ENCODE results near the gene CCDC13. TPM values are rescaled to one million over a fixed set of nuclear protein-coding genes. Genes with fewer than 3 reads are reported as not detected.

Gene CCDC13
- polyA plus RNA-seq, 1 donor from 2014 or later, result 6.5 TPM

GRCh38 chr3:42786212-42786611 lies 13.2 kb upstream of the CCDC13 start:
- no peaks in the 10 kb centered on the region for H3F3A ChIP-seq (ENCODE audit: insufficient read depth, low read length, poor library complexity, severe bottlenecking)
- no peak overlapping the region for H3K4me3 ChIP-seq (ENCODE audit: low read length)
- no peak overlapping the region for H2AFZ ChIP-seq (ENCODE audit: low read depth, low read length)
- H3K9ac ChIP-seq (ENCODE audit: low read length), result no peak overlapping the region
- H3K36me3 ChIP-seq (ENCODE audit: insufficient read depth, low read length), result peaks cover 7% of the 10 kb centered on the region
- H3K27me3 ChIP-seq (ENCODE audit: insufficient read depth, low read depth, low read length), result no peaks in the 10 kb centered on the region
- H4K20me1 ChIP-seq (ENCODE audit: insufficient read depth), result no peaks in the 10 kb centered on the region
- no peak for TF ChIP-seq MXI1 (conservative IDR thresholded peaks at IDR 0.05; ENCODE audit: poor library complexity, severe bottlenecking)
- no peak for TF ChIP-seq SMC3 (conservative IDR thresholded peaks at IDR 0.05; ENCODE audit: poor library complexity)
- TF ChIP-seq TAF1 (IDR thresholded peaks at IDR 0.05; ENCODE audit: low read depth), result no peak
- TF ChIP-seq CTCF (IDR thresholded peaks at IDR 0.05; ENCODE audit: poor library complexity, severe bottlenecking), result no peak
- no peak overlapping the region for H3K27ac ChIP-seq (ENCODE audit: low read length)
- H3K4me2 ChIP-seq (ENCODE audit: low read length), result no peak overlapping the region
- no peaks in the 10 kb centered on the region for H3K9me2 ChIP-seq (ENCODE audit: insufficient read depth, low read length)
- no peaks in the 10 kb centered on the region for H3K9me3 ChIP-seq (ENCODE audit: low read length)
- H3K79me2 ChIP-seq (replicated peaks; ENCODE audit: insufficient read depth, low read length), result peaks cover 14% of the 10 kb centered on the region

- Histone ChIP-seq H3K4me2 (ENCODE audit: low read length) (no peak overlapping the region), H4K20me1 (ENCODE audit: insufficient read depth) (no peaks in the 10 kb centered on the region), H3K4me3 (ENCODE audit: low read length) (no peak overlapping the region), H3K79me2 (replicated peaks; ENCODE audit: insufficient read depth, low read length) (no peaks in the 10 kb centered on the region), H3K27ac (ENCODE audit: low read length) (no peak overlapping the region), H3K9ac (ENCODE audit: low read length) (no peak overlapping the region), H3K9me2 (ENCODE audit: insufficient read depth, low read length) (no peaks in the 10 kb centered on the region), H3F3A (ENCODE audit: insufficient read depth, low read length, poor library complexity, severe bottlenecking) (no peaks in the 10 kb centered on the region), H2AFZ (ENCODE audit: low read depth, low read length) (no peak overlapping the region), H3K9me3 (ENCODE audit: low read length) (no peaks in the 10 kb centered on the region), H3K36me3 (ENCODE audit: insufficient read depth, low read length) (peaks cover 6% of the 10 kb centered on the region), H3K27me3 (ENCODE audit: insufficient read depth, low read depth, low read length) (no peaks in the 10 kb centered on the region)
- TF ChIP-seq MXI1 (conservative IDR thresholded peaks at IDR 0.05; ENCODE audit: poor library complexity, severe bottlenecking), result no peak
- TF ChIP-seq REST (IDR thresholded peaks at IDR 0.05; ENCODE audit: borderline replicate concordance), result no peak
- peak; percentile 85 for TF ChIP-seq CTCF (IDR thresholded peaks at IDR 0.05; ENCODE audit: poor library complexity, severe bottlenecking)
- no peak for TF ChIP-seq EZH2 (IDR thresholded peaks at IDR 0.05; ENCODE audit: borderline replicate concordance, insufficient read depth, low read length, poor library complexity, severe bottlenecking)
- no peak for TF ChIP-seq TAF1 (IDR thresholded peaks at IDR 0.05; ENCODE audit: low read depth)
- peak; percentile 78 for TF ChIP-seq SMC3 (conservative IDR thresholded peaks at IDR 0.05; ENCODE audit: poor library complexity)
- no peak for TF ChIP-seq POLR2AphosphoS5 (IDR thresholded peaks at IDR 0.05)
- TF ChIP-seq RAD21 (conservative IDR thresholded peaks at IDR 0.05), result peak; percentile 77
- no peak for TF ChIP-seq EP300 (conservative IDR thresholded peaks at IDR 0.05; ENCODE audit: poor library complexity, severe bottlenecking)
These were observed 8.0 kb upstream of the CCDC13 start for GRCh38 chr3:42780892-42781700.

Data from neural cell (in vitro differentiated cells).